CD4-positive, alpha-beta T cell treated with Interleukin-6 at 100 ng/mL for 8 hours (primary cell): Measurements from ENCODE around the gene RPA3.
A peak's percentile ranks its signal among the peaks of the same experiment; 100 is the strongest.

Experiments
- DNase-seq: peaks from one replicate; pipeline ENCODE4 v3.0.0-alpha.2; 2020; ENCODE audit warnings: mixed read lengths, low spot score

The RPA3 gene

GRCh38 chr7:7653593-7654187 is 64.7 kb downstream of the RPA3 start:
- DNase-seq, result peak; percentile 7

GRCh38 chr7:7652798-7653540 is 65.4 kb downstream of the RPA3 start:
- DNase-seq, result no peak

GRCh38 chr7:7651479-7651878 is 66.9 kb downstream of the RPA3 start:
- DNase-seq, result no peak

GRCh38 chr7:7650682-7651206 is 67.7 kb downstream of the RPA3 start:
- no peak for DNase-seq

GRCh38 chr7:7647495-7648036 is 70.8 kb downstream of the RPA3 start:
- DNase-seq, result no peak

- no peak for DNase-seq
Observed at GRCh38 chr7:7642081-7642480, 76.3 kb downstream of the RPA3 start.

- no peak for DNase-seq
Observed at GRCh38 chr7:7641129-7641663, 77.2 kb downstream of the RPA3 start.

- peak; percentile 99 for DNase-seq
Observed at GRCh38 chr7:7640221-7641128, 77.9 kb downstream of the RPA3 start, which contains the start of gene UMAD1. Gene UMAD1 (plus strand): TSS chr7:7640752. CDS start chr7:7673372, 32,620 bp downstream.

- DNase-seq, result peak; percentile 41
Observed at GRCh38 chr7:7639847-7640220, 78.6 kb downstream of the RPA3 start.

GRCh38 chr7:7639421-7639820 is 79.0 kb downstream of the RPA3 start:
- DNase-seq, result no peak

- DNase-seq, result no peak
Observed at GRCh38 chr7:7630626-7631329, 87.6 kb downstream of the RPA3 start.

GRCh38 chr7:7628476-7628875 is 89.9 kb downstream of the RPA3 start:
- DNase-seq, result no peak

GRCh38 chr7:7620644-7621210 is 97.7 kb downstream of the RPA3 start:
- DNase-seq, result no peak

- DNase-seq, result no peak
Observed at GRCh38 chr7:7620236-7620635, 98.2 kb downstream of the RPA3 start.

- no peak for DNase-seq
Observed at GRCh38 chr7:7618410-7618809, 100.0 kb downstream of the RPA3 start.

GRCh38 chr7:7617550-7617949 is 100.9 kb downstream of the RPA3 start:
- no peak for DNase-seq

- DNase-seq, result no peak
Observed at GRCh38 chr7:7614018-7614741, 104.2 kb downstream of the RPA3 start.

- no peak for DNase-seq
Observed at GRCh38 chr7:7613210-7613609, 105.2 kb downstream of the RPA3 start.

- no peak for DNase-seq
Observed at GRCh38 chr7:7612519-7612918, 105.9 kb downstream of the RPA3 start.

- DNase-seq, result no peak
Observed at GRCh38 chr7:7609330-7609729, 109.1 kb downstream of the RPA3 start.
